ENCODE measurements around the gene NKX1-2.
"Not testable (repeated sequence)": the region's sequence is repeated elsewhere in the genome, so short reads cannot be mapped to it uniquely, and the experiment has no call there.

NKX1-2 gene

DNA sequence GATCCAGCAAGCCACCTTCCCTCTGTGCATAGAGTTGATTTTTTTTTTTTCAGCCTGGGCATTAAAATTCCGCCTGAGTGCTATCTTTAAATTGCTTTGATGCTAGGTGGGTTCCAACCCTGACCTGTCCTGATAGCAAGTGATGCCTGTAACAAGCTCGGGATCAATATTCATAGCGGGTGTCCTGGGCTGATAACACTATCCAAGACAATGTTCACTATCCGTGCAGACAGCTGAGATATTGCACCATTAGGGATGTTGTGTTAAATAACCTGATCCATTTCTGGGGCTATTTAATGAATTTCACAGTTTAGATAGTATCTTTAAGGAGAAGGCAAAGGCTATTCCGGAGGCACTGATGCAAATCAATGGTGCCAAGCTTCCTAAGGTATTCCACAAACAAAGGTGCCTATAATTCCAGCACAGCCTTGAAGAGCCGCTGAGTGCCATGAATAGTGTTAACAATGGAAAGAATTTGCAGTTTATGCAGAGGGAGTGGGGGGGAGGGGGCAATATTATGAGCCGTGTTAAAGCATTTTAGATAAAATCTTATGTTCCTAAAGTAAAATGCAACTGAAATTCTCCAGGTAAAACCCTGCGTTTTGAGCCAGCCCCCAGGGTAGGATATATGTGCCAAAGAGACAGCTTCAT, 4.2 kb upstream of the NKX1-2 start:
- DNase-seq (ENCODE audit: low read depth in 3 of 3, low spot score in 1 of 3) = no peak

DNA sequence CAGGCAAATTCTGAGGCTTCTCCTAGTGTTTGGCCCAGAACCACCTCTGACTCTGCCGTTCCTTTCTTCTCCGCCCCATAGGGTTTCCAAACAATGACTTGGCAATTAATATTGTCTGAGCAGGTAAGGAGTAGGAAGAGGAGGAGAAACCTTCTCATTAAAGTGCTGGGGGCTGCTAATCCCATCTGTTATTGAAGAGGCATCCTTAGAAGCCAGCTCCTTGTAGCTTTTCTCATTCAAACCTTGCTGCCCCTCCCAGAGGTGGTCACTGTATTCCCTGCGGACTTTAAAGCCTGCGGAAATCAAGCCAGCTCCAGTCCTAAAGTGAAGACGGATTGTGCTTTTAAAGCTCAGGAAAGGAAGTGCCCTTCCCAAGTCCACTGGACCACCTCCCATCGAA, 1.4 kb upstream of the NKX1-2 start:
- no peak for DNase-seq (ENCODE audit: low read depth in 3 of 3, low spot score in 1 of 3)

DNA sequence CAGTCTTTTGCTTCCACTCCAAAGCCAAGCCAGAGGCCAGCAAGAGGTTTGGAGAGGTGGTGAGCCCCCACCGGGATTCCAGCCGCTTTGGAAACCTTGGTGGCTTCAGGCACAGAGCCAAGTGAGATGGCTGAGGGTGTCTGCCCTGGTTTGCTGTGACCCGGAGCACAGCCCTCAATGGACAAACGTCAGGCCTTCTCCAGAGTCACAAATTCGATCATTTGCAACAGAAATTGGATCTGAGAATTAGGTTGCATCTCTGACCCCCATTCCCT, 885 bp upstream of the NKX1-2 start:
- no peak for DNase-seq (ENCODE audit: low read depth in 3 of 3, low spot score in 1 of 3)

DNA sequence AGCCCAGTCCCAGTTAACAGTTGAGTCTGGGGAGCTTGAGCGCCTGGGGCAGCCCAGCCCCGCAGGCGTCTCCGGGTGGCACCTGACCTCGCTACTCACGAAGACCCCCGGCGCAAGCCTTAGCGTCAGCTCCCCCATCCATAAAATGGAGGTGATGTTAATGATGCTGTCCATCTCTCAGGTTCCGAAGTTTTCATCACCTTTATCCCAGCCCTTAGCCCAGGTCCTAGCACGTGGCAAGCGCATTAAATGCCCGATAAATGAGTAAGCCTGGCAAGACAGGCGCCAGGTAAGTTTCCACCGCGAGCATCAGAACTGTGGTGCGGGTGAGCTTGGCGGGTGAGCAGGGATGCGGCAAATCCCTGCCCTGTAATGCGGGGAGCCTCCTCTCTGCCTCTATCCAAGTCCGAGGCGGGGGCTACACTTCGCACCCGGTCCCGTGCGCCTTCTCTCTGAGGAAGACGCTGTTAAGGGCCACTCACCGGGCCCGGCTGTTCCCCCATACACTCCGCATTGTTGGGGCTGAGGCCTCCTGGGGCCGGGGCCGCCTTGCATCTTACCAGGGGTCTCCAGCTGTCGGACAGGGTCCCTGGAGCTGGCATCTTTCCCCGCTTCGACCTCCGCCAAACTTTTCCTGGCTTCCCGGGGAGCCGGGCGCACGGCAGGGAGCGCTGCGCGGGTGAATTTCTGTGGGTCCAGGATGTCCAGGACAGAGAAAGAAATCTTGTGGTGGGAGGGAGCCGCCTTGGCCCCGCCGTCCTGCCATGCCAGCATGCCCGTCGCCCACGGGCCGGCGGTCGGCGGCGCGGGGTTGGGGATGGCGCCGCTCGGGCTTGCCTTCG, 444 bp downstream of the NKX1-2 start:
- DNase-seq (ENCODE audit: low read depth in 3 of 3, low spot score in 1 of 3) = no peak

DNA sequence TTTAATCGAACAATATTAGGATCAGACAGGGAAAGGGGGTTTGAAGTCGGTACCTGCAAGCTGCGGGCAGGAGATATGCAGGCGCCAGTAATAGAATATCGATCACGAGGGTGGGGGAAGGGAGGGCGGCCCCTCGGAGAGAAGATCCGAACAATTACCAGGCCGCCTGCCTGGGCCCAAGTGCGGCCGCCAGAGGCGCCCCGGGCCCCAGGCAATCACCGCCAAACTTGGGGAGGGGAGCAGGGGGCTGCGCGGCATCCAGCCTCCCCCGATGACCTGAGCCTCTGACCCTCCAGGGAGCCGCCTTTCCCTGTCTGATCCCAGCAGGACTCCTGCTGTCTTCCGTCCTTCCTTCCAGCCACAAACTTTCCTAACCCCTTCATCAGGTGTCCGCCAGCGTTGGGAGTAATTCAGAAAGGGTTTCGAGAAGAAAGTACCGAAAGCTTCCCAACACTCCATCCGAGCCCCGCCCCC, 1.1 kb downstream of the NKX1-2 start:
- DNase-seq (ENCODE audit: low read depth in 3 of 3, low spot score in 1 of 3) = no peak

DNA sequence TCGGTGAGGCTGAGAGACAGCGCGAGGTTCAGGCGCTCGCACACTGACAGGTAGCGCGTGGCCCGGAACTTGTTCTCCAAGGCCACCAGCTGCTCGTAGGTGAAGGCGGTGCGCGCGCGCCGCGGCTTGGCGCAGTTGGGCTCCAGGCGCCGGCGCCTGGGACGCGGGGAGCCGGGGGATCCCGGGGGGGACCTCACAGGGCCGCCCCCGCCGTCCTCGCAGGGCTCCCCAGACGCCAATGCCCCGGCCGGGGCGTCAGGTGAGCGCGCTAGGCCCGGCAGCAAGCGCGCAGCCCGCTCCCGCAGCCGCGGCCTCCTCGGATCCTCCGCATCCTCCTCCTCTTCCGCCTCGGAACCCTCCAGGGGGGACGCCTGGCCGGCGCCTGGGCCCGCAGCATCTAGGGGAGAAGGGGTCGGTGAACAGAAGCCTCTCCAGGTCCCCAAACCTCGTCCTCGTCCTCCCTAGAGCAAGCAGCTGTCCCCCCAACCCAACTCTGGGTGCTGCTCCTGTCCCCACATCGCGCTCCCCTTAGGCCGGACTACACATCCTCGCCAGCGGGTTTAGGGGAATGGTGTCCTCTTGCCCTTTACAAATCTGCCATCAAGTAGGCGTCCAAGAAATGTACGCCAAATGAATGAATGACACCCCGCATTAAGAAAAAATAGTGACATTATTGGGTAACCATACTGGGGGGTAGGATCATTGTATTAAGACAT, 1.9 kb downstream of the NKX1-2 start:
- DNase-seq (ENCODE audit: low read depth in 3 of 3, low spot score in 1 of 3) = no peak

DNA sequence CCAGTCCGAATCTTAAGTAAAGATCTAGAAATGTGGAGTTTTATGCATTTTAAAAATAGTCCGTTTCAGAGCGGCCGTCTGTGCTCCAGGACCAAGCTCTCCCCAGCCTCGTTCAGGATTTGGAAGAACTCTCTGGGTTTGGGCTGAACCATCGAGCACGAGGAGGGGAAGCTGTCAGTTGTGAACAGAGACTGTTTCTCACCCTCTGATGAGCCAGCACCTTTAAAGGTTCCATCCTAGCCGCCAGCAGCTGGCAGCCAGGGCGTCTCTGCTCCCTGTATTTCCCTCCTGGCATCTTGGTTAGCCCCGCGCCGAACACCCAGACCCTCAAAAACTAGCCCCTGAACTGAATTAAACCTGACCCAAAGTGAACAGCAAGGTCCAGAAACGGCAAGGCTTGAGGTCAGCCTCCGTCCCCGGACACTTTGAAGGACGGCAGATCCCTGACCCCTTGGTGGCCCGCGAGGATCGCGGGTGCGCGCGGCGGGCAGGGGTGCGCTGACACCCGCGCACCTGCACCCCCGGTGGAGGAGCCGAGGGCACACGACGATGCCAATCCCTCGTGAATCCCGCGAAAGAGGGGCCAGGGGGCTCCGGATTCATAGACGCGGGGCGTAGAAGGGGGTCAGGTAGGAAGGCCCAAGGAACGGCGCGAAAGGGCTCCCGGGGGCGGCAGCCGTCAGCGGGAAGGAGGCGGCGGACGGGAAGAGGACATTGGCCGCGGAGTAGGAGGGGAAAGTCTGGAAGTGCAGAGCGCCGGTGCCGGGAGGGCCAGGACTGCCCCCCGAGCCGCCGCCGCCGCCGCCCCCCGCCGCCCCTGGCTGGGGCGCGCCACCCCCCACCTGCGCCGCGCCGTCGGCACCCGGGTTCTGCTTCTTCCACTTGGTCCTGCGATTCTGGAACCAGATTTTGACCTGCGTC, 2.7 kb downstream of the NKX1-2 start:
- no peak for DNase-seq (ENCODE audit: low read depth in 3 of 3, low spot score in 1 of 3)

DNA sequence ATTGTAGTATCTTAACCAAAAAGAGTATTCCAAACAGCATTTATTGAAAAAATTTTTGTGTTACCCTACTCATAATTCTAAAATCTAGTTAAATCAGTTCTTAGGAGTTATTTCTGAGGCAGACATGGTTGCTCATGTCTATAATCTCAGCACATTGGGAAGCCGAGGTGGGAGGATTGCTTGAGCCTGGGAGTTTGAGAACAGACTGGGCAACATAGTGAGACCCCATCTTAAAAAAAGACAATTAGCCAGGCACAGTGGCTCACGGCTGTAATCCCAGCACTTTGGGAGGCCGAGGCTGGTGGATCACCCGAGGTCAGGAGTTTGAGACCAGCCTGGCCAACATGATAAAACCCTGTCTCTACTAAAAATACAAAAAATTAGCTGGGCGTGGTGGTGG, 8.1 kb downstream of the NKX1-2 start:
- not testable (repeated sequence) for DNase-seq (ENCODE audit: low read depth in 3 of 3, low spot score in 1 of 3)

DNA sequence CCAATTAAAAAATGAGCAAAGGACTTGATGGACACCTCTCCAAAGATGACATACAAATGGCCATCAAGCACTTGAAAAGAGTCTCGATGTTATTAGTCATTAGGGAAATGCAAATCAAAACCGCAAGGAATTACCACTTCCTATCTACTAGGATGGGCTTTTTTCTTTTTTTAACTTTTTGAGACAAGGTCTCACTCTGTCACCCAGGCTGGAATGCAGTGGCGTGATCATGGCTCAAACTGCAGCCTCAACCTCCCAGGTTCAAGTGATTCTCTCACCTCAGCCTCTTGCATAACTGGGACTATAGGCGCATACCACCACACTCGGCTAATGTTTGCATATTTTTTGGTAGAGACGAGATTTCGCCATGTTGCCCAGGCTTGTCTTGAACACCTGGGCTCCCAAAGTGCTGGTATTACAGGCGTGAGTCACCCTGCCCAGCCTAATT, 13.6 kb downstream of the NKX1-2 start:
- no peak for DNase-seq (ENCODE audit: low read depth in 3 of 3, low spot score in 1 of 3)

DNA sequence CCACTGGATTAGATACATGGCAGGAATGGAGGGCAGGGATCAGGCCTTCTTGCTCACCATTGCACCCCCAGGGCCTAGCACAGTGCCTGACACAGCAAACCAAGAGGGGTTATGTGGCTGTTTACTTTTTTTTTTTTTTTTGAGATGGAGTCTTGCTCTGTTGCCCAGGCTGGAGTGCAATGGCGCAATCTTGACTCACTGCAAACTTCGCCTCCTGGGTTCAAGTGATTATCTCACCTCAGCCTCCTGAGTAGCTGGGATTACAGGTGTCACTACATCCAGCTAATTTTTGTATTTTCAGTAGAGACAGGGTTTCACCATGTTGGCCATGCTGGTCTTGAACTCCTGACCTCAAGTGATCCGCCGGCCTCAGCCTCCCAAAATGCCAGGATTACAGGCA, 14.2 kb downstream of the NKX1-2 start:
- not testable (repeated sequence) for DNase-seq (ENCODE audit: low read depth in 3 of 3, low spot score in 1 of 3)

DNA sequence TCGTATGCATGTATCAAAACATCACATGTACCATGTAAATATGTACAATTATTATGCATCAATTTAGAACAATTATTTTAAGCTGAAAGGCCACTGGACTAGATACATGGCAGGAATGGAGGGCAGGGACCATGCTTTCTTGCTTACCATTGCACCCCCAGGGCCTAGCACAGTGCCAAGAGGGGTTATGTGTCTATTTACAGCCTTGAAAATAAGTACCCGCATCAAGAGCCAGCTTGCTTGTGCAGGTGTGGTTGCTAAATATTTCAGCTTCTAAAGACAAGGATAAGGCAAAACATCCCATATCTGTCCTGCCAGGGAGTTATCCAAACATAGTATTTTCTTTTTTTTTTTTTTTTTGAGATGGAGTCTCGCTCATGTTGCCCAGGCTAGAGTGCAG, 16.4 kb downstream of the NKX1-2 start:
- DNase-seq (ENCODE audit: low read depth in 3 of 3, low spot score in 1 of 3) = no peak

DNA sequence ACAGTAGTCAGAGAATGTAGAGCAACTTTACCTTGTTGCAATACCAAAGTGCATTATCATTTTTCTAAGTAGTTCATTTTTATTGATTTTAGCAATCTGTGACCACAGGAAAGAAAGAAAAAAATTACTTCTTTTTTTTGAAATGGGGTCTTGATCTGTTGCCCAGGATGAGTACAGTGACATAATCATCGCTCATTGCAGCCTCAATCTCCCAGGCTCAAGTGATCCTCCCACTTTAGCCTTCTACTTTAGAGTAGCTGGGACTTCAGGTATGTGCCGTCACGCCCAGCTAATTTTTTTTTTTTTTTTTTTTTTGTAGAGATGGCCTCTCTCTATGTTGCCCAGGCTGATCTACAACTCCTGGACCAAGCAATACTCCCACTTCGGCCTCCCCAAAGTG, 19.8 kb downstream of the NKX1-2 start:
- no peak for DNase-seq (ENCODE audit: low read depth in 3 of 3, low spot score in 1 of 3)

DNA sequence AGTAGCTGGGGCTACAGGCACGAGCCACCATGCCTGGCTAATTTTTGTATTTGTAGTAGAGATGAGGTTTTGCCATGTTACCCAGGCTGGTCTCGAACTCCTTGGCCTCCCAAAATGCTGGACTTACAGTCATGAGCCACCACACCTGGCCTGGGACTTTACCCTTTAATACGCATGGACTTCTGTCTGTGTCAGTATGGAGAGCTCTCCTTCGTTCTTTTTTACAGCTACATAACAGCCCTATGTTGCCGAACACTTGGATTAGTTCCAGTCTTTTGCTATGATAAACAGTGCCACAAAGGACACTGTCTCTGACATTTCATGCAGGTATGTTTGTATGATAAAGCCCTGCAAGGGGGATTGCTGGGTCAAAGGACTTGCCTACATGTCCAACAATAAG, 20.3 kb downstream of the NKX1-2 start:
- no peak for DNase-seq (ENCODE audit: low read depth in 3 of 3, low spot score in 1 of 3)

DNA sequence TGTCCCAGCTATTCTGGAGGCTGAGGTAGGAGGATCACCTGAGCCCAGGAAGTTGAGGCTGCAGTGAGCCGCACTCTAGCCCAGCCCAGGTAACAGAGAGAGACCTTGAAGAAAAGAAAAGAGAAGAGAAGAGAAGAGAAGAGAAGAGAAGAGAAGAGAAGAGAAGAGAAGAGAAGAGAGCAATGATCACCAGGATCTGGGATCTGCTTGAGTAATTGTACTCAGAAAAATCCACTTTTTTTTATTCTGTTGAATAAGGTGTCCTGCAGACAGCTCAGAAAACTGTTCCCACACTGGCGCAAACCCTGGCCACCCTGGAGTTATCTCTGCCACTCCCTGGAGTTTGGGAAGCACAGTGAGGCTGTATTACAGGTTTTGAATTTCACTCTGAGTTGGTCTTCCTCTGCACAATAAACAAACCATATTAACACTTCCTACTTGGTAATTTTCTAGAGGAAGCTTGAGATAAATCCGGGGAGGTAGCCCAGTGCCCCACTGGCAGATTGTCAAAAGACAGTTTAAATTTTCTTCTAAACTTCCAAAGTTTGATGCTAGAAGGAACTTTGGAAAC, 21.5 kb downstream of the NKX1-2 start:
- no peak for DNase-seq (ENCODE audit: low read depth in 3 of 3, low spot score in 1 of 3)

DNA sequence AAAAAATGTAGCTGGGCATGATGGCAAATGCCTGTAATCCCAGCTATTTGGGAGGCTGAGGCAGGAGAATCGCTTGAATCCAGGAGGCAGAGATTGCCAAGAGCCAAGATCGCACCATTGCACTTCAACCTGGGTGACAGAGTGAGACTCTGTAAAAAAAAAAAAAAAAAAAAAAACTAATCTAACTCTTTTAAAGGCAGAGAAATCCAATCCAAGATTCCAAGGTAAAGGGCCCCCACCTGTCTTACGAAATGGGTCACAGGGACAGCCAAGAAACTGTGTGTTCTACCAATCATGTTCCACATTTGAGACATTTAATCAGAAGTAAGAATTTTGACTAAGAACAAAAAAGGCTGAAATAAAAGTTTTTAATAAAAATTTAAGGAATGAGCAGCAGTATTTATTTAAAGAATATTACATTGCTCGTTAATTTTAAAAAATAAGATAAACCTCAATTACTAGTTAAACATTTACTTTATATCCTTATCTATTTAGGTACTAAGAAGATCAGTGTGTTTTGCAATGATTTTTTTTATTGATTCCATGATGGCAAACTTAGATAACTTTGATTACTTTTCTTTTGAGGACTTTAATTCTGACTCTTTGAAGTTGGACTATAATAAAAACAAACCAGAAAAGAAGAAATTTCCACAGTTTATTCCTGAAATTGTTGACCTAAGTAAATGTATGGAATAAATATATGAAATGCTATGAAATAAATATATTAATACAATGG, 24.4 kb downstream of the NKX1-2 start:
- no peak for DNase-seq (ENCODE audit: low read depth in 3 of 3, low spot score in 1 of 3)

DNA sequence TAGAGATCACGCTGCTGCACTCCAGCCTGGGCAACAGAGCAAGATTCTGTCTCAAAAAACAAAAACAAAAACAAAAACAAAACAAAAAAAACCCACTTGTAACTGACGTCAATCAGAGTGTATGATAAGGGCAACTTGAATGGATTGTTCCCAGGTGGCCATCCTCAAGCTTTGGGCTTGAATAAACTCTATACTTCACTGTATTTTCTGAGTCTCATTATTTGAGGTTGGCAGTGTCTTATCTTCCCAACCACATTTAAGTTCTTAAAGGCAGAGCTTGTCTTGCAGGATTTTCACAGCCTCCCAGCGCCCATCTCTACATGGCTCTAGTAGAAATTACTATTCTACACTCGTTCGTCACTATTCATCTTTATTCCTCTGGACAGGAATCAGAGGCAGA, 26.0 kb downstream of the NKX1-2 start:
- no peak for DNase-seq (ENCODE audit: low read depth in 3 of 3, low spot score in 1 of 3)

DNA sequence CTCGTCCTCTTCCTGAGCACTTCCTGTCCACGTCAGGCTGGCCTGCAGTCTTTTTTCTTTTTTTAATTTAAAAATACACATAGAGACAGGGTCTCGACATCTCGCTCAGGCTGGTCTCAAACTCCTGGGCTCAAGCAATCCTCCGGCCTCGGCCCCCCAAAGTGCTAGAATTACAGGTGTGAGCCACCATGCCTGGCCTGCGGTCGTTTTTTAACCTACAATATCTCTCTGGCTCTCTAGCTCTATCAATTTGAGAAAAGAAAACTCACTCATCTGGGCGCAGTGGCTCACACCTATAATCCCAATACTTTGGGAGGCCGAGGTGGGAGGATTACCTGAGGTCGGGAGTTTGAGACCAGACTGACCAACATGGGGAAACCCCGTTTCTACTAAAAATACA, 27.1 kb downstream of the NKX1-2 start:
- no peak for DNase-seq (ENCODE audit: low read depth in 3 of 3, low spot score in 1 of 3)

DNA sequence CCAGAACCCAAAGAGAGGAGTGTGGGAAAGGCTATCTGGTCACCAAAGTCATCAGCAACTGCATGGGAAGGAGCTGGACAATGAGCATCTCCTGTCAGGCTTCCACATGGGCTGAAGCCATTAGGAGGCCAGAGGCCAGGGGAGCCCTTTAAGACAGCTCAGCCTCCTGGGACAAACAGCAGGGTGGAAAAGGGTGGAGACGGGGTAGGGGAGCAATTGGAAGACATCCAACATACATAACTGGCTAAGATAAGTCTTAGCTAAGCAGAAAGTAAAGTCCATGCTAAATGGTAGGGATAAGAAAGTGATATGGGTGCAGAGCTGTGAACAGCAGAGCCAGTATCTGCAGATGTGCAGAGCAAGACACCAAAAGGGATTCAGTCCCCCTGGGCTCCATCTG, 29.6 kb downstream of the NKX1-2 start:
- no peak for DNase-seq (ENCODE audit: low read depth in 3 of 3, low spot score in 1 of 3)

DNA sequence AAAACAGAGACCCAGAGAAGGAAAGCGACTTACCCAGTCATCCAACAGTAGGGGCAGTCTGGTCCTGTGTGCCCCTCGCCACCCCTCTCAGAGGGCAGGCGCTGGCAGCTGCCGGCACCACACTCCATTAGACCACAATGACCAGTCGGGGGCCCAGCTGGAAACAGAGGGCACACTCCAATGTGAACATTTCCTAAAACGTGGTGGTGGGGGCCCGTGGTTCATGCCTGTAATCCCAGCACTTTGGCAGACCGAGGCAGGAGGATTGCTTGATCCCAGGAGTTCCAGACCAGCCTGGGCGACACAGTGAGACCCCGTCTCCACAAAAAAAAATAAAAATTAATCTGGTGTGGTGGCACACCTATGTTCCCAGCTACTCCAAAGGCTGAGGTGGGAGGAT, 30.2 kb downstream of the NKX1-2 start:
- DNase-seq (ENCODE audit: low read depth in 3 of 3, low spot score in 1 of 3) = no peak
